ENCODE results near the gene ADGRL1. TPM values are rescaled to one million over a fixed set of nuclear protein-coding genes. Genes with fewer than 3 reads are reported as not detected.

The ADGRL1 gene
- total and polyA plus RNA-seq, 10 of the 15 experiments (the other 5 are each of a cell fraction or from before 2014, with no cell fraction given), result 0.05 to 4.8 (median 0.71) TPM

GRCh38 chr19:14136509-14137281, 69.3 kb downstream of the ADGRL1 start, which contains the start of gene ASF1B (continued):
- TF ChIP-seq ZNF687 (IDR thresholded peaks at IDR 0.05), result no peak
- no peak for TF ChIP-seq CHD1 (IDR thresholded peaks at IDR 0.05; ENCODE audit: low read depth, low read length)
- TF ChIP-seq SMARCA5 (IDR thresholded peaks at IDR 0.05), result no peak
- TF ChIP-seq, protein P1, sequence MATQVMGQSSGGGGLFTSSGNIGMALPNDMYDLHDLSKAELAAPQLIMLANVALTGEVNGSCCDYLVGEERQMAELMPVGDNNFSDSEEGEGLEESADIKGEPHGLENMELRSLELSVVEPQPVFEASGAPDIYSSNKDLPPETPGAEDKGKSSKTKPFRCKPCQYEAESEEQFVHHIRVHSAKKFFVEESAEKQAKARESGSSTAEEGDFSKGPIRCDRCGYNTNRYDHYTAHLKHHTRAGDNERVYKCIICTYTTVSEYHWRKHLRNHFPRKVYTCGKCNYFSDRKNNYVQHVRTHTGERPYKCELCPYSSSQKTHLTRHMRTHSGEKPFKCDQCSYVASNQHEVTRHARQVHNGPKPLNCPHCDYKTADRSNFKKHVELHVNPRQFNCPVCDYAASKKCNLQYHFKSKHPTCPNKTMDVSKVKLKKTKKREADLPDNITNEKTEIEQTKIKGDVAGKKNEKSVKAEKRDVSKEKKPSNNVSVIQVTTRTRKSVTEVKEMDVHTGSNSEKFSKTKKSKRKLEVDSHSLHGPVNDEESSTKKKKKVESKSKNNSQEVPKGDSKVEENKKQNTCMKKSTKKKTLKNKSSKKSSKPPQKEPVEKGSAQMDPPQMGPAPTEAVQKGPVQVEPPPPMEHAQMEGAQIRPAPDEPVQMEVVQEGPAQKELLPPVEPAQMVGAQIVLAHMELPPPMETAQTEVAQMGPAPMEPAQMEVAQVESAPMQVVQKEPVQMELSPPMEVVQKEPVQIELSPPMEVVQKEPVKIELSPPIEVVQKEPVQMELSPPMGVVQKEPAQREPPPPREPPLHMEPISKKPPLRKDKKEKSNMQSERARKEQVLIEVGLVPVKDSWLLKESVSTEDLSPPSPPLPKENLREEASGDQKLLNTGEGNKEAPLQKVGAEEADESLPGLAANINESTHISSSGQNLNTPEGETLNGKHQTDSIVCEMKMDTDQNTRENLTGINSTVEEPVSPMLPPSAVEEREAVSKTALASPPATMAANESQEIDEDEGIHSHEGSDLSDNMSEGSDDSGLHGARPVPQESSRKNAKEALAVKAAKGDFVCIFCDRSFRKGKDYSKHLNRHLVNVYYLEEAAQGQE (IDR thresholded peaks at IDR 0.05; ENCODE audit: low read depth, low read length), result no peak
- TF ChIP-seq NFXL1 (IDR thresholded peaks at IDR 0.05; ENCODE audit: borderline replicate concordance), result no peak
- no peak for TF ChIP-seq CHD4 (IDR thresholded peaks at IDR 0.05)
- peak; percentile 58; the same call in 1 of the 2 replicates for TF ChIP-seq FOXM1 (IDR thresholded peaks at IDR 0.05; ENCODE audit: low read depth, low read length)
- no peak for TF ChIP-seq USF2 (IDR thresholded peaks at IDR 0.05; ENCODE audit: borderline replicate concordance, low read depth, low read length)
- no peak for TF ChIP-seq ATF3 (IDR thresholded peaks at IDR 0.05; ENCODE audit: borderline replicate concordance, extremely low read depth, low read depth, low read length)
- TF ChIP-seq, protein P2, sequence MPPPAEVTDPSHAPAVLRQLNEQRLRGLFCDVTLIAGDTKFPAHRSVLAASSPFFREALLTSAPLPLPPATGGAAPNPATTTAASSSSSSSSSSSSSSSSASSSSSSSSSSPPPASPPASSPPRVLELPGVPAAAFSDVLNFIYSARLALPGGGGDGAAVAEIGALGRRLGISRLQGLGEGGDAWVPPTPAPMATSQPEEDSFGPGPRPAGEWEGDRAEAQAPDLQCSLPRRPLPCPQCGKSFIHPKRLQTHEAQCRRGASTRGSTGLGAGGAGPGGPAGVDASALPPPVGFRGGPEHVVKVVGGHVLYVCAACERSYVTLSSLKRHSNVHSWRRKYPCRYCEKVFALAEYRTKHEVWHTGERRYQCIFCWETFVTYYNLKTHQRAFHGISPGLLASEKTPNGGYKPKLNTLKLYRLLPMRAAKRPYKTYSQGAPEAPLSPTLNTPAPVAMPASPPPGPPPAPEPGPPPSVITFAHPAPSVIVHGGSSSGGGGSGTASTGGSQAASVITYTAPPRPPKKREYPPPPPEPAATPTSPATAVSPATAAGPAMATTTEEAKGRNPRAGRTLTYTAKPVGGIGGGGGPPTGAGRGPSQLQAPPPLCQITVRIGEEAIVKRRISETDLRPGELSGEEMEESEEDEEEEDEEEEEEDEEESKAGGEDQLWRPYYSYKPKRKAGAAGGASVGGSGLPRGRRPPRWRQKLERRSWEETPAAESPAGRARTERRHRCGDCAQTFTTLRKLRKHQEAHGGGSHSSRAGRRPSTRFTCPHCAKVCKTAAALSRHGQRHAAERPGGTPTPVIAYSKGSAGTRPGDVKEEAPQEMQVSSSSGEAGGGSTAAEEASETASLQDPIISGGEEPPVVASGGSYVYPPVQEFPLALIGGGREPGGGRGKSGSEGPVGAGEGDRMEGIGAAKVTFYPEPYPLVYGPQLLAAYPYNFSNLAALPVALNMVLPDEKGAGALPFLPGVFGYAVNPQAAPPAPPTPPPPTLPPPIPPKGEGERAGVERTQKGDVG (CRISPR knock-in tag; IDR thresholded peaks at IDR 0.05), result no peak
- TF ChIP-seq ZNF384 (IDR thresholded peaks at IDR 0.05; ENCODE audit: borderline replicate concordance, low read depth, low read length), result no peak
- no peak for TF ChIP-seq SUPT20H (IDR thresholded peaks at IDR 0.05; ENCODE audit: borderline replicate concordance, control insufficient read depth, low read depth, low read length)
- TF ChIP-seq POLR2AphosphoS5 (IDR thresholded peaks at IDR 0.05; ENCODE audit: low read length), result peak; percentile 78
- TF ChIP-seq CBX3 (IDR thresholded peaks at IDR 0.05; ENCODE audit: borderline replicate concordance, low read depth), result no peak
- TF ChIP-seq POLR2AphosphoS2 (IDR thresholded peaks at IDR 0.05; ENCODE audit: low read depth, low read length), result peak; percentile 77; the same call in 1 of the 2 replicates
- peak; percentile 68; the same call in 1 of the 2 replicates for TF ChIP-seq SPI1 (IDR thresholded peaks at IDR 0.05; ENCODE audit: borderline replicate concordance, insufficient read depth, low read depth, low read length)
- TF ChIP-seq ZBED1 (IDR thresholded peaks at IDR 0.05; ENCODE audit: borderline replicate concordance), result no peak

Data from GM12878 (cell line).